GM19239 (cell line): ENCODE results near the gene C13orf46.
A peak's percentile ranks its signal among the peaks of the same experiment; 100 is the strongest.
"Not testable (repeated sequence)": the region's sequence is repeated elsewhere in the genome, so short reads cannot be mapped to it uniquely, and the experiment has no call there.

ENCODE experiments used
- DNase-seq: peaks from one replicate; pipeline ENCODE4 v3.0.0; 2011; ENCODE audit warnings: low spot score; ENCODE audit not compliant: insufficient read length
- FAIRE-seq: peaks from 2 replicates; lab custom pipeline; 2011; peaks lifted over from hg19 to GRCh38; lab: Jason Lieb, UNC

The C13orf46 gene

GRCh38 chr13:113915786-113916329 is 58.0 kb downstream of the C13orf46 start:
- DNase-seq (no peak), FAIRE-seq (no peak)

- no peak for FAIRE-seq
- DNase-seq: no peak
Observed at GRCh38 chr13:113915012-113915763, 58.7 kb downstream of the C13orf46 start.

DNA sequence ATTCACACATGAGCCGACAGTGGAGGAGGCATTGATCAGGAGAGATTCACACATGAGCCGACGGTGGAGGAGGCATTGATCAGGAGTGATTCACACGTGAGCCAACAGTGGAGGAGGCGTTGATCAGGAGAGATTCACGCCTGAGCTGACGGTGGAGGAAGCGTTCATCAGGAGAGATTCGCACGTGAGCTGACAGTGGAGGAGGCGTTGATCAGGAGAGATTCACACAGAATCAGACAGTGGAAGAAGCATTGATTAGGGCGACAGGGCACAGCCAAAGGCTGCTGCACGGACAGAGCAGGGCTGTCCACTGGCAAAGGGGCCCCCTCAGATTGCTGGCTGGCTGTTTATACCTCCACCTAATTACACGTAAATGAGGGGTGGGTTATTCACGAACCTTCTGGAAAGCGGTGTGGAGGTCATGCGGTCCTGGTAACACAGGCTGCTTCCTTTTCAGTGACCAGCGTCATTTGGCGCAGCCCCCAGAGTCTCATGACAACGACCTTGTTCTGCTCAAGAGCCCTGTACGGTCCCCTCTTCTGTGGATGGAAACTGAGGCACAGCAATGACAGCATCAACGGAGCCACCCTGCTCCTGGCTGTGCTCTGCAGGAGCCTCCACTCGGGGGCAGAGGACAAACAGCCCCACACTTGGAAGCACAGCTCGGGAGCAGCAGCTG is 59.4 kb downstream of the C13orf46 start:
- no peak for FAIRE-seq

GRCh38 chr13:113913838-113914237 is 60.0 kb downstream of the C13orf46 start:
- not testable (repeated sequence) for FAIRE-seq, DNase-seq

More for the DNA sequence above, 59.4 kb downstream of the C13orf46 start:
- no peak for DNase-seq

GRCh38 chr13:113913408-113913807 is 60.5 kb downstream of the C13orf46 start:
- DNase-seq: not testable (repeated sequence)

GRCh38 chr13:113912596-113912995 is 61.3 kb downstream of the C13orf46 start:
- no peak for FAIRE-seq
- no peak for DNase-seq

More at GRCh38 chr13:113913408-113913807, 60.5 kb downstream of the C13orf46 start:
- FAIRE-seq: not testable (repeated sequence)

GRCh38 chr13:113907635-113908617 is 66.0 kb downstream of the C13orf46 start:
- FAIRE-seq: no peak
- no peak for DNase-seq

GRCh38 chr13:113906571-113906970 is 67.3 kb downstream of the C13orf46 start:
- DNase-seq (no peak), FAIRE-seq (no peak)

DNA sequence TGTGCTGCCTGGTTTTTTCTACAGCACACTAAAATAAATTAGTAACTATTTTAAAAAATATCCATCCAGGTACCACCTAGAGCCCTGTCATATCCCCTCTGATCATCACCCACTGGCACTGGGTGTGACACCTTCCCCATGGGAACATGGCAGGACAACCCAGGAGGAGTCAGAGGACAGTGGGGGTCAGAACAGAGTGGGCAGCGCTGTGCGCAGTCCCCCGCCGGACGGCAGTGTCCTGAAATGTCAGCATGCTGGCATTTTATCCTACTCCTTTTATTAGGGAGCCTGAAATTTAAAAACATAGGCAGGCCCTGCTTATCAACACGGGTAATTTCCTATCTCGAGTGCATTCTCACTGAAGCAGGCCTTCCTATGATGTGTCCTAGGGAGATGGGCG is 67.9 kb downstream of the C13orf46 start:
- FAIRE-seq (no peak), DNase-seq (no peak)

DNA sequence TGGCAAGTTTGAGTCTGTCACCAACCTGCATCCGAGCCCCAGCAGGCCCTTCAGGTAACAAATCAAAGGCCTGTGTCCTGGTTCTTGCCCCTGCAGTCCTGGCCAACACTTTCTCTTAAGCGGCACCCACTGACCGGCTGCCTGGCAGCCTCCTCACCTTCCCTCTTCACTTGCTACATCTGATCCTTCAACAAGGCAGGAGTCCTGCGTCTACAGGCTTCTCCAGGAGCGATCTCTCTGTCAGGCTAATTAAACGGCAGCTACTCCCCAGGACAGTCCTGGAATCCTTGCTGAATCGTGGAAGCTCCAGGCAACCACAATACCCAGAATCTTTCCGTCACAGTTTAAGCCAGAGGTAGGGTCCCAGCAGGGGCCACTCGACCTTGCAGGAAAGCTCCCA is 68.9 kb downstream of the C13orf46 start:
- DNase-seq (no peak), FAIRE-seq (no peak)

- no peak for DNase-seq
Observed at GRCh38 chr13:113904411-113904810, 69.5 kb downstream of the C13orf46 start.

GRCh38 chr13:113903912-113904311 is 70.0 kb downstream of the C13orf46 start:
- FAIRE-seq: no peak

More at GRCh38 chr13:113904411-113904810, 69.5 kb downstream of the C13orf46 start:
- FAIRE-seq: peak; percentile 57

More at GRCh38 chr13:113903912-113904311, 70.0 kb downstream of the C13orf46 start:
- no peak for DNase-seq
